ENCODE measurements around the gene CNTD1. TPM values are rescaled to one million over a fixed set of nuclear protein-coding genes. Genes with fewer than 3 reads are reported as not detected.

Gene CNTD1
- total RNA-seq, 1 donor from 2014 or later: not detected

DNA sequence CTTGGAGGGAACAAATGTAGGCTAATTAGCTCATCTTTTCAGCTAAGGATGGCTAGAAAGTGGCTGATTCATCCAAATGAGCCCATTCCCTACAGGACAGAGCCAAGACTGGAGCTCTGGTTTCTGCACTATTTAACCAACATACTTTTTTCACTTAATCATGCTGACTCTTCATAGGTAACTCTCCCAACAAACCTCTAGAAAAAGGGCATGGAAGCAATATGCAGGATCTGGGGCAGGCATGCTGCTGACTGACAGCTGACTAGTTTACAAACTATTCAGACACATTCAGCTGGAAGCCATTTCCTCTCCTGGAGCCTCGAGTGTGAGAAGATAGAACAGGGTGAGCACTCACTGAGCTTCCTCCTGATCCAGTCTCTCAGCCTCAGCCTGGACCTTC, 19.2 kb downstream of the CNTD1 start:
- TF ChIP-seq, protein P1, sequence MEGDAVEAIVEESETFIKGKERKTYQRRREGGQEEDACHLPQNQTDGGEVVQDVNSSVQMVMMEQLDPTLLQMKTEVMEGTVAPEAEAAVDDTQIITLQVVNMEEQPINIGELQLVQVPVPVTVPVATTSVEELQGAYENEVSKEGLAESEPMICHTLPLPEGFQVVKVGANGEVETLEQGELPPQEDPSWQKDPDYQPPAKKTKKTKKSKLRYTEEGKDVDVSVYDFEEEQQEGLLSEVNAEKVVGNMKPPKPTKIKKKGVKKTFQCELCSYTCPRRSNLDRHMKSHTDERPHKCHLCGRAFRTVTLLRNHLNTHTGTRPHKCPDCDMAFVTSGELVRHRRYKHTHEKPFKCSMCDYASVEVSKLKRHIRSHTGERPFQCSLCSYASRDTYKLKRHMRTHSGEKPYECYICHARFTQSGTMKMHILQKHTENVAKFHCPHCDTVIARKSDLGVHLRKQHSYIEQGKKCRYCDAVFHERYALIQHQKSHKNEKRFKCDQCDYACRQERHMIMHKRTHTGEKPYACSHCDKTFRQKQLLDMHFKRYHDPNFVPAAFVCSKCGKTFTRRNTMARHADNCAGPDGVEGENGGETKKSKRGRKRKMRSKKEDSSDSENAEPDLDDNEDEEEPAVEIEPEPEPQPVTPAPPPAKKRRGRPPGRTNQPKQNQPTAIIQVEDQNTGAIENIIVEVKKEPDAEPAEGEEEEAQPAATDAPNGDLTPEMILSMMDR (IDR thresholded peaks at IDR 0.05; ENCODE audit: unreplicated experiment): no peak
- no peaks in the 10 kb centered on the region for H3K27me3 Mint-ChIP-seq
- H3K27ac Mint-ChIP-seq: no peak overlapping the region
- peaks cover 21% of the 10 kb centered on the region for H3K36me3 Mint-ChIP-seq (ENCODE audit: insufficient read depth)
- H3K4me3 Mint-ChIP-seq (ENCODE audit: low read depth): no peak overlapping the region
- no peak for DNase-seq (ENCODE audit: low spot score, unreplicated experiment)
- H3K9me3 Mint-ChIP-seq (ENCODE audit: low read depth): no peaks in the 10 kb centered on the region
- no peaks in the 10 kb centered on the region for H3K4me1 Mint-ChIP-seq (ENCODE audit: low read depth)

DNA sequence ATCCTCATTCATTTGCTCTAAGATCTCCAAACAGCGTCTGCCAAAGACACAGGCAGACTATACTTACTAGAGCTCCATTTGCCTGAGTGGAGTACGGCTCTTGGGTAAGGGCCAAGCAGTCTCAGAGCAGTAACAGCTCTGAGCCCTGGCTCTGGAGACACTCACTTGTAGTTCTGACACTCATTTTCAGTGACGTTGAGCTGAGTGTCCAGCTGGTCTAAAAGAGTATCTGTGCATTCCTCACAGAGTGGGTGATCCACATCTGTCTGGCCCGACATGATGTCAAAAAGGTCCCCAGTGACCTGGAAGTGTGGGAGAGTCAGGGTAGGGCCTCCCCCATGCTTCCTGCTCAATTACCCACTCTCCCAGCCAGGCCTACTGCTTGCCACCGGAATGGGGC, 19.7 kb downstream of the CNTD1 start:
- Mint-ChIP-seq H3K4me3 (ENCODE audit: low read depth) (no peak overlapping the region), H3K36me3 (ENCODE audit: insufficient read depth) (peaks cover 21% of the 10 kb centered on the region), H3K9me3 (ENCODE audit: low read depth) (no peaks in the 10 kb centered on the region), H3K4me1 (ENCODE audit: low read depth) (peaks cover 1% of the 10 kb centered on the region), H3K27ac (no peak overlapping the region), H3K27me3 (no peaks in the 10 kb centered on the region)
- TF ChIP-seq, protein P1 (IDR thresholded peaks at IDR 0.05; ENCODE audit: unreplicated experiment): no peak
- DNase-seq (ENCODE audit: low spot score, unreplicated experiment): no peak

DNA sequence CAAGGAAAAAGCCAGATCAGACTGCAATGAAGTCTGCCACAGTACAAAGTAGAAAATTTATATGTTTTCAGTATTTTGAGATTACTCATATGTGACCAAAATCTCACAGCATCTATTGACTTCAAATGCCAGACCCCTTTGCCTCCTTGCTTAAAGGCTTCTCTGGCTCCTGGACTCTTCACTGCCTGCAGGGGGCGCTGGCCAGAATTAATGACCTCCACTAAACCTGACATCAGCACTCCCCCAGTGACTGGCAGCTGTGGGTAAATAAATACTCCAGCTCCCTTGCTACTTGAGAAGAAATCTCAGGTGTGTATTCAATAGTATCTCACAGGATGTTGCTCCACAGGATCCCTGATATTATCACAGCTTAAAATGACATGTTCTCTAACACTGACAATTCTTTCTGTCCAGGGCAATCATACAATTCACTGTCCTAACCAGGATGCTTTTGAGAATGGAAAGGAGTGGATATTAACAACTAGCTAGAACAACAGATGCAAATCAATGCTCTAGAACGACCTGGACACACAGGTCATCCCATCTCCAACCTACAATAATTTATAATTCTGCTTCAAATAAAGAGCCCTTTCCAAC, 21.4 kb downstream of the CNTD1 start:
- TF ChIP-seq, protein P1 (IDR thresholded peaks at IDR 0.05; ENCODE audit: unreplicated experiment): peak; percentile 80
- peaks cover 12% of the 10 kb centered on the region for H3K36me3 Mint-ChIP-seq (ENCODE audit: insufficient read depth)
- no peak overlapping the region for H3K4me3 Mint-ChIP-seq (ENCODE audit: low read depth)
- peak; percentile 28 for DNase-seq (ENCODE audit: low spot score, unreplicated experiment)
- H3K9me3 Mint-ChIP-seq (ENCODE audit: low read depth): no peaks in the 10 kb centered on the region
- peaks cover 5% of the 10 kb centered on the region for H3K4me1 Mint-ChIP-seq (ENCODE audit: low read depth)
- H3K27me3 Mint-ChIP-seq: no peaks in the 10 kb centered on the region
- H3K27ac Mint-ChIP-seq: peak overlapping the region; percentile 71

DNA sequence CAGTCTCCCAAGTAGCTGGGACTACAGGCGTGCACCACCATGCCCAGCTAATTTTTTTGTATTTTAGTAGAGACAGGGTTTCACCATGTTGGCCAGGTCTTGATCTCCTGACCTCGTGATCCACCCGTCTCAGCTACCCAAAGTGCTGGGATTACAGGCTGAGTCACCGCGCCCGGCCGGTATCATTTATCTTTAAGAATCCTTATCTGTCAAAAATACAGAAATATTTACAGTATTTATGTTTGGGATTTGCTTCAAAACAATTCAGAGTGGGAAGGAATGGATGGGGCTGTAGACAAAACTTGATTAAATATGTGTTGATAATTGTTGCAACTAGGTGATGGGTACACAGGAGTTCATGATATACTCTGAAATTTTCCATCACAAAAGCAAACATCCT, 22.5 kb downstream of the CNTD1 start:
- H3K36me3 Mint-ChIP-seq (ENCODE audit: insufficient read depth): peaks cover 10% of the 10 kb centered on the region
- H3K4me1 Mint-ChIP-seq (ENCODE audit: low read depth): peaks cover 5% of the 10 kb centered on the region
- no peaks in the 10 kb centered on the region for H3K9me3 Mint-ChIP-seq (ENCODE audit: low read depth)
- H3K27me3 Mint-ChIP-seq: no peaks in the 10 kb centered on the region
- H3K27ac Mint-ChIP-seq: no peak overlapping the region
- no peak for DNase-seq (ENCODE audit: low spot score, unreplicated experiment)
- TF ChIP-seq, protein P1 (IDR thresholded peaks at IDR 0.05; ENCODE audit: unreplicated experiment): no peak
- H3K4me3 Mint-ChIP-seq (ENCODE audit: low read depth): no peak overlapping the region

DNA sequence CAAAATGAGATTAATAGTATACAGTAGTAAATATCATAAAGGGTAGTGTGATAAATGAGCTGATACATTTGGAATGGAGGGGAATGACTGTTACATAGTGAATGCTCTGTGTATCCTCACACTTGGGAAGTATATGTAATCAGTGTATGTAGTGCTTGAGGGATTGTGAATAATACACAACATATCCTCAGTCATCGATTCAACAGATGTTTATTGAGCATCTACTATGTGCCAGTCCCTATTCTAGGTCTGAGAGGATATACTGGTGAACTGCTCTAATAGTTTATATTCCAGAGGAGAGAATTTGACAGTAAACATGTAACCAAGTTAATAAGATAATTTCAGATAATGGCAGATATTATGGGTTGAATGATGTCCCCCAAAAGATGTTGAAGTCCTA, 28.8 kb downstream of the CNTD1 start:
- DNase-seq (ENCODE audit: low spot score, unreplicated experiment): no peak
- H3K4me1 Mint-ChIP-seq (ENCODE audit: low read depth): peaks cover 11% of the 10 kb centered on the region
- TF ChIP-seq, protein P1 (IDR thresholded peaks at IDR 0.05; ENCODE audit: unreplicated experiment): no peak
- H3K36me3 Mint-ChIP-seq (ENCODE audit: insufficient read depth): no peaks in the 10 kb centered on the region
- no peak overlapping the region for H3K27ac Mint-ChIP-seq
- H3K27me3 Mint-ChIP-seq: peaks cover 23% of the 10 kb centered on the region
- H3K4me3 Mint-ChIP-seq (ENCODE audit: low read depth): no peak overlapping the region
- H3K9me3 Mint-ChIP-seq (ENCODE audit: low read depth): no peaks in the 10 kb centered on the region

Measured in progenitor cell of endocrine pancreas (in vitro differentiated cells).